Right lobe of liver (tissue), 6 donors: ENCODE data around the gene FUBP3. TPM values are rescaled to one million over a fixed set of nuclear protein-coding genes. Genes with fewer than 3 reads are reported as not detected.

Experiments used
- ATAC-seq, 4 donors: fragments of 200-7000 bp; cut with Tn5 transposase; one replicate each; pipeline ENCODE4 v1.9.1; 2020; ENCODE audit warnings: mild to moderate bottlenecking in 4 of 4, moderate library complexity in 4 of 4
- DNase-seq, 3 donors: peaks; one replicate each; pipeline ENCODE4 v3.0.0-alpha.2; 2020
- H3K27ac ChIP-seq, 3 donors: fragments of 200-600 bp; one replicate each; pipeline ENCODE4 v1.8.0; 2022
- H3K27me3 ChIP-seq, 2 donors: fragments of 200-600 bp; one replicate each; pipeline ENCODE4 v1.8.0; 2022
- H3K36me3 ChIP-seq, 4 donors: fragments of 200-600 bp; sonication (generic) in 1 of 4; one replicate each; pipeline versions ENCODE4 v1.5.1 to v1.8.0; 2017 to 2022; ENCODE audit warnings: control low read depth in 1 of 4
- H3K4me1 ChIP-seq, 4 donors: fragments of 200-600 bp; sonication (generic) in 1 of 4; one replicate each; pipeline versions ENCODE4 v1.5.1 to v1.8.0; 2017 to 2022; ENCODE audit warnings: control low read depth in 1 of 4
- H3K4me3 ChIP-seq, 3 donors: fragments of 200-600 bp; one replicate each; pipeline ENCODE4 v1.8.0; 2022
- H3K9me3 ChIP-seq, 4 donors: fragments of 200-600 bp; sonication (generic) in 1 of 4; one replicate each; pipeline versions ENCODE4 v1.5.1 to v1.8.0; 2017 to 2022; ENCODE audit warnings: control low read depth in 1 of 4
- POLR2A ChIP-seq: fragments of 450-650 bp; IDR thresholded peaks from one replicate; pipeline ENCODE4 v1.6.1; 2017; ENCODE audit warnings: antibody characterized with exemption, mild to moderate bottlenecking
- WGBS: methylation state at CpG from one replicate; pipeline ENCODE4 v1.1.6; 2018; ENCODE audit warnings: low coverage, low lambda C conversion rate; ENCODE audit not compliant: insufficient coverage; ENCODE audit errors: missing lambda C conversion rate; 5-methylcytosine and 5-hydroxymethylcytosine counted together
- intact Hi-C, 2 donors: fragments of 100-400 bp; cut with DNase I; formaldehyde crosslinking; loops; one replicate each; pipeline versions ENCODE4 v1.11.2 to v1.14.1; 2022
- total RNA-seq, 6 experiments: library from RNA; depleted of rRNA in 2 of 6; stranded (reverse); fragments of >200 nt in 2 of 6; fragmentation: NEBNext Ultra II Directional in 3 of 6; extraction: Animal tissue kit (Norgen Biotek cat#: 25700) in 3 of 6; gene quantifications; one replicate each; pipeline versions ENCODE4 v1.1.0 to v1.2.4, GENCODE V29; 2016 to 2023
- TF ChIP-seq, protein P1 (sequence below), 4 donors: fragments of 200-600 bp in 3 of 4; fragments of 450-650 bp in 1 of 4; IDR thresholded peaks; one replicate each; pipeline versions ENCODE4 v1.5.1 to v1.8.0; 2016 to 2022; ENCODE audit warnings: antibody characterized with exemption in 4 of 4, mild to moderate bottlenecking in 2 of 4
- donor health status: DM: no; HTN: yes; CAD: no.
- donor health status: DM: no; HTN: no; CAD: no.
- donor health status: DM: no; HTN: no; CAD: no.
- donor health status: DM: no; HTN: yes; CAD: no.
- donor health status: DM: no; HTN: yes; CAD: no.

Gene FUBP3
- total RNA-seq, 6 experiments from 2014 or later, result 21.3 to 35.7 (median 25.2) TPM

DNA sequence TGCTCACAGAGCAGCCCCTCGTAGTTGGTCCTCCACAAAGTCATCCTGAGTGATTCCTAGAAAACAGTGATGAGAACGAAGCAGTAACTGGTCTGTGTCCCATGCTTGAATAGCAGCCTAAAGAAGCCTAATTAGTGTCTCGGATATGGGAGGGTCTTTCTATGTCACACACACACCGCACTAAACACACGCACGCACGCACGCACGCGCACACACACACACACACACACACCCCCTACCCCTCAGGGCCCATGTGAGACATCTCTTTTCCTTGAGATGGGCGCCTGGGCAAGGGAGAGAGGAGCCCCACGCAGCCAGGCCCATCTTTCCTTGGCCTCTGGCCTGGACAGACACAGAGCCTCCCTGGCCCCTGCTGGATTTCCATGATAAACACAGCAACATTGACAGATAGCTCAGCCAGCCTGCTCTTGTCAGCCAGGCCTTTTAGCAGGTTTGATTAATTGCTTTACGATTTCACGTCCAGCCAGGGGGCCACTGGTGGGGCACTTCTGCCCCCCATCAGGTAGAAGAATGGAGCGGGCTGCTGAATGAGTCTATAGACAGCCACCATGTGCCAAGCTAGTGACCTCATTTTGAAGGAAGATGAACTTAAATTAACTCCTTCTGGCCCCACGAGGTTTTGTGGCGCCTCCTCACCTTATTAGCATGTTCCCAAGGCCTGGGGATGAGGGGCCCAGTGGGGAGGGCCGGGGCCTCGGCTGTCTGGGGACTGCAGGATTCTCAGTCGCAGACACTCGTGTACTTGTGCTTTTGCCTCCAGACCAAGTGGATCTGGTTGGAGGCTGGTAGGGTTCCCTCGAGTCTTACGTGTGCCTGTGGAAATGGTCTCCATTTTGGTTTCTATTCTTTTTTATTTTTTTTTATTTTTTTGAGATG, 48.8 kb downstream of the FUBP3 start:
- Histone ChIP-seq H3K9me3 (no peaks in the 10 kb centered on the region), H3K4me1 (peaks cover 0 to 8% (median 0%) of the 10 kb centered on the region in 4 donors), H3K27ac (no peak overlapping the region), H3K4me3 (no peak overlapping the region), H3K36me3 (peaks cover 0 to 81% (median 42%) of the 10 kb centered on the region in 4 donors), H3K27me3 (no peaks in the 10 kb centered on the region)
- ATAC-seq, result no peak
- intact Hi-C loops, result no loop called here
- 57% methylated on average over 11 of the region's 23 CpGs for WGBS
- DNase-seq, result no peak
- no peak for TF ChIP-seq POLR2A
- TF ChIP-seq, protein P1, sequence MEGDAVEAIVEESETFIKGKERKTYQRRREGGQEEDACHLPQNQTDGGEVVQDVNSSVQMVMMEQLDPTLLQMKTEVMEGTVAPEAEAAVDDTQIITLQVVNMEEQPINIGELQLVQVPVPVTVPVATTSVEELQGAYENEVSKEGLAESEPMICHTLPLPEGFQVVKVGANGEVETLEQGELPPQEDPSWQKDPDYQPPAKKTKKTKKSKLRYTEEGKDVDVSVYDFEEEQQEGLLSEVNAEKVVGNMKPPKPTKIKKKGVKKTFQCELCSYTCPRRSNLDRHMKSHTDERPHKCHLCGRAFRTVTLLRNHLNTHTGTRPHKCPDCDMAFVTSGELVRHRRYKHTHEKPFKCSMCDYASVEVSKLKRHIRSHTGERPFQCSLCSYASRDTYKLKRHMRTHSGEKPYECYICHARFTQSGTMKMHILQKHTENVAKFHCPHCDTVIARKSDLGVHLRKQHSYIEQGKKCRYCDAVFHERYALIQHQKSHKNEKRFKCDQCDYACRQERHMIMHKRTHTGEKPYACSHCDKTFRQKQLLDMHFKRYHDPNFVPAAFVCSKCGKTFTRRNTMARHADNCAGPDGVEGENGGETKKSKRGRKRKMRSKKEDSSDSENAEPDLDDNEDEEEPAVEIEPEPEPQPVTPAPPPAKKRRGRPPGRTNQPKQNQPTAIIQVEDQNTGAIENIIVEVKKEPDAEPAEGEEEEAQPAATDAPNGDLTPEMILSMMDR (IDR thresholded peaks at IDR 0.05), result no peak

DNA sequence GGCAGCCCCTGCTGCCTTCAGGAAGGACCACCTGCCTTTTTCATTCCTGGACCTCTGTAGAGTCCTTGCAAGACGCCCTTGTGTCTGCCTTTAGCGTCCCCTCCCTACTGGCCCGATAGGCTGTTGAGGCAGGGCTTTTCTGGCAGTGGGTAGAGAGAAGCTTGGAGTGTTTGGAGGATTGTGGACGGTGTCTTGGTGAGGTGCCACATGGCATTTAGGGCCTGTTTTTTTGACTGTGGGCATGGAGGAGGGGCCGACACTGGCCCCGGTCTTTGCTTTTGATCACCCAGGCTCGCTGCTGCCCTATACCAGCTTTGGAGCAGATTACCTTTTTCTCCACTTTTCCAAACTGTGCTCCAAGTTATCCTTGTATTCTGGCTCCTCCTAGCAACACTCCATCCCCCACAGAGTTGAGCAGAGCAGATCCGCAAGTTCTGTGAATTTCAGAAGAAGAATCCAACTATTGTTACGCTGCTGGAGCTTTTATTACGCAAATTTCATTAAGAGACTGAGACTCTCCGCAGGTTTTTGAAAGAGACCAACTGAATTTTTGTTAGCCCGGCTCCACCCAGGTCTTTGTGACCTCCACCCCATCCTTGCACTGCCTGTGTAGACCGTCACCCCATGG, 50.2 kb downstream of the FUBP3 start:
- Histone ChIP-seq H3K4me1 (peaks cover 0 to 8% (median 0%) of the 10 kb centered on the region in 4 donors), H3K4me3 (no peak overlapping the region), H3K36me3 (peaks cover 0 to 82% (median 37%) of the 10 kb centered on the region in 4 donors), H3K27me3 (no peaks in the 10 kb centered on the region), H3K9me3 (no peaks in the 10 kb centered on the region), H3K27ac (no peak overlapping the region)
- WGBS, result 89% methylated on average over 10 of the region's 13 CpGs
- ATAC-seq (no peak), DNase-seq (no peak)
- intact Hi-C loops, result no loop called here
- TF ChIP-seq, protein P1 (IDR thresholded peaks at IDR 0.05), result no peak
- TF ChIP-seq POLR2A, result no peak

DNA sequence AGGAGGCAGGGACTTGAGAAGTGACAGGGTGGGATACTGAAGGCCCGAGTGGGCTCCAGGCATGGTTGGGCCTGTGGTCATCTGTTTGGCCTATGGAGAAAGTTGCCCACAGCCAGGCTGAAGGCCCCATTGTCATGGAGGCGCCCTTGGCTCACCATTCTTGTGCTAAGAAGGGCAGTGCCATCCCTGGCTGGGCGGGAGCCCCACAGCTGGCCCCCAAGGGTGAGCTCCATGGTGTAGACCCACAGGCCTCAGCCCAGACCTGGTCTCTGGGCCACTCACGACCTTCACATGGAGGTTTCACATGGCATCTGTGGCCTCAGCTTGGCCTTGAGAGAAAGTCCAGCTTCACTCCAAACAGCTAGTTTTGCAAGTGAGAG, 50.7 kb downstream of the FUBP3 start:
- no peak for TF ChIP-seq POLR2A
- TF ChIP-seq, protein P1 (IDR thresholded peaks at IDR 0.05), result no peak
- Histone ChIP-seq H3K4me1 (peaks cover 0 to 8% (median 0%) of the 10 kb centered on the region in 4 donors), H3K27ac (no peak overlapping the region), H3K9me3 (no peaks in the 10 kb centered on the region), H3K4me3 (no peak overlapping the region), H3K27me3 (no peaks in the 10 kb centered on the region), H3K36me3 (peaks cover 0 to 82% (median 36%) of the 10 kb centered on the region in 4 donors)
- WGBS, result no CpG with 5 or more reads among the region's 4 CpGs
- DNase-seq, result no peak
- intact Hi-C loops, result no loop called here
- no peak for ATAC-seq

DNA sequence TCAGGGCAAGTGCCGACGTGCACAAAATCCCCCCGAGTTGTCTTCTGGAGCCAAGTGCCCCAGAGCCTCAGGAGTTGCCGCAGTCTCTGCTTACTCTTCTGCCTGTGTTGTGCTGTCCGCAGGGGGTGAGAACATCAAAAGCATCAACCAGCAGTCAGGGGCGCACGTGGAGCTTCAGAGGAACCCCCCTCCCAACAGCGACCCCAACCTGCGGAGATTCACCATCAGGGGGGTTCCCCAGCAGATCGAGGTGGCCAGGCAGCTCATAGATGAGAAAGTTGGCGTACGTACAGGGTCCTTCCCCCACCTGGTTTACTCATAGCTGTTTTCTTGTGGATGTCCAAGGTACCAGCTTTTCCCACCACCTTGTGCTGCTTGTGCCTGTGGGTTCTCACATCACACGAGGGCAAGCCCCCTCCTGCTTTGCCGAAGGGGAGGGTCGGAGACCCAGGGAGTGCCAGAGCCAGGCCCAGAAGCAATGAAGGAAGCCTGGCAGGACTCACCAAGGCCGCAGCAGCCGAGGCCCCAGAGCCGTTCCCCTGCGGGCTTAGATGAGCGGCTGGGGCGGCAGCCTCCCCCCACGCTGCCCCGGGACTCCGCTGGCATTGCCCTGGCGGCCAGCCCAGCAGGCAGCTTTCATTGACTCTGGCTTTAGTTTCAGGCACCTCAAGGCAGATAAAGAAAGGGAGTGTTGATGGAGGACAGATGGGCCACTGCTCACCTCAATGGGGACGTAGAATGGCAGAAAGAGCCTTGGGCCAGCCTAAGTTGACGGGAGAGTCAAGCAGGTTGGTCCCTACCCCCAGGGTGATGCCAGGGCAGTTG, 51.3 kb downstream of the FUBP3 start:
- no peak for ATAC-seq
- Histone ChIP-seq H3K9me3 (no peaks in the 10 kb centered on the region), H3K27ac (no peak overlapping the region), H3K27me3 (no peaks in the 10 kb centered on the region), H3K36me3 (peaks cover 0 to 84% (median 36%) of the 10 kb centered on the region in 4 donors), H3K4me3 (no peak overlapping the region), H3K4me1 (peaks cover 0 to 4% (median 0%) of the 10 kb centered on the region in 4 donors)
- DNase-seq, result no peak
- whole genome bisulfite sequencing, result 92% methylated on average over 10 of the region's 27 CpGs
- TF ChIP-seq, protein P1 (IDR thresholded peaks at IDR 0.05), result no peak
- TF ChIP-seq POLR2A, result no peak
- intact Hi-C loops, result no loop called here
